Osteoblast (primary cell): ENCODE measurements around the gene CDK17. TPM values are rescaled to one million over a fixed set of nuclear protein-coding genes. Genes with fewer than 3 reads are reported as not detected.
"Not testable (repeated sequence)": the region's sequence is repeated elsewhere in the genome, so short reads cannot be mapped to it uniquely, and the experiment has no call there.

Experiments
- DNase-seq: peaks from one replicate; pipeline ENCODE4 v3.0.0; 2011; ENCODE audit warnings: low spot score, mixed read lengths; ENCODE audit not compliant: insufficient read length; ENCODE audit errors: missing footprints
- H2AFZ ChIP-seq: 2 replicates; pipeline ENCODE4 v1.6.0; 2011; ENCODE audit warnings: mild to moderate bottlenecking, low read length
- H3K27ac ChIP-seq: 2 replicates; pipeline ENCODE4 v1.5.1; 2011; ENCODE audit warnings: mild to moderate bottlenecking, low read depth, low read length, moderate library complexity
- H3K27me3 ChIP-seq: 2 replicates; pipeline ENCODE4 v1.6.0; 2012; ENCODE audit warnings: mild to moderate bottlenecking, control low read depth, inconsistent platforms, low read length, moderate library complexity; ENCODE audit not compliant: insufficient read depth
- H3K36me3 ChIP-seq: 2 replicates; pipeline ENCODE4 v1.5.1; 2011; ENCODE audit warnings: mild to moderate bottlenecking, low read length, control low read depth, moderate library complexity; ENCODE audit not compliant: insufficient read depth
- H3K4me1 ChIP-seq: 2 replicates; pipeline ENCODE4 v1.5.1; 2011; ENCODE audit warnings: mild to moderate bottlenecking, low read length, control low read depth, moderate library complexity; ENCODE audit not compliant: insufficient read depth
- H3K4me2 ChIP-seq: 2 replicates; pipeline ENCODE4 v1.6.0; 2011; ENCODE audit warnings: mild to moderate bottlenecking, low read length; ENCODE audit not compliant: insufficient read depth
- H3K4me3 ChIP-seq: fragments of 200-600 bp; sonication (generic); 3 replicates; pipeline ENCODE4 v1.5.1; 2012; ENCODE audit warnings: mild to moderate bottlenecking, low read length, inconsistent platforms; ENCODE audit not compliant: insufficient read depth
- H3K79me2 ChIP-seq: 2 replicates; pipeline ENCODE4 v1.6.0; 2012; ENCODE audit warnings: mild to moderate bottlenecking, low read length, control low read depth, inconsistent platforms; ENCODE audit not compliant: insufficient read depth
- H3K9me3 ChIP-seq: 2 replicates; pipeline ENCODE4 v1.5.1; 2011; ENCODE audit warnings: low read depth, low read length, control low read depth
- H4K20me1 ChIP-seq: 2 replicates; pipeline ENCODE4 v1.6.0; 2012; ENCODE audit warnings: mild to moderate bottlenecking, low read length, control low read depth; ENCODE audit not compliant: insufficient read depth
- CTCF ChIP-seq: IDR thresholded peaks from 2 replicates; pipeline ENCODE4 v1.5.1; 2011; ENCODE audit warnings: mild to moderate bottlenecking, low read depth, low read length, moderate library complexity; ENCODE audit errors: extremely low read depth
- total RNA-seq: library from RNA; depleted of rRNA; stranded (reverse); fragments of >200 nt; gene quantifications from 2 replicates; pipeline ENCODE4 v1.2.3, GENCODE V29; 2012

CDK17 gene
- total RNA-seq, 1 donor: 68.0 TPM

DNA sequence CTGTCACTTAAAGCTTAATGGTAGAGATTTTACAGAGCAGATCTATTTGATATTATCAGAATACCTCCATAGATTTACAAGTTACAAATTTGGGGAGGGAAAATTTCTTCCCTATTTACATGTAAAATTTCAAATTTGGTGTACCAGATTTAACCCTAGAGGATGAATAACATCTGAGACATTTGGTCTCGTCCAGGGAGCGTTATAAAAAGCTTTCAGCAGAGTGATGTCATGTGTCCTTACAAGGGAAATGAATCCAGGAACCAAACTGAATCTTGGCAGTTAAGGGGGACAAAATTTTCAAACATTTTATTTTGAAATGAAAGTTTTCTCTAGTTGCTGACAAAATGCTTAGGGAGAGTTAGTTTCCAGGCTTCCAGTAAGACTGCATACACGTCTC lies 4.5 kb upstream of the CDK17 start:
- H3K79me2 ChIP-seq: no peaks in the 10 kb centered on the region
- no peak for TF ChIP-seq CTCF
- H3K4me1 ChIP-seq: peaks cover 4% of the 10 kb centered on the region
- no peaks in the 10 kb centered on the region for H4K20me1 ChIP-seq
- H3K4me2 ChIP-seq: no peak overlapping the region
- no peaks in the 10 kb centered on the region for H3K27me3 ChIP-seq
- no peaks in the 10 kb centered on the region for H3K36me3 ChIP-seq
- H3K27ac ChIP-seq: peak overlapping the region; percentile 13
- peak overlapping the region; percentile 42 for H2AFZ ChIP-seq
- H3K4me3 ChIP-seq: no peak overlapping the region
- H3K9me3 ChIP-seq: no peaks in the 10 kb centered on the region
- no peak for DNase-seq

DNA sequence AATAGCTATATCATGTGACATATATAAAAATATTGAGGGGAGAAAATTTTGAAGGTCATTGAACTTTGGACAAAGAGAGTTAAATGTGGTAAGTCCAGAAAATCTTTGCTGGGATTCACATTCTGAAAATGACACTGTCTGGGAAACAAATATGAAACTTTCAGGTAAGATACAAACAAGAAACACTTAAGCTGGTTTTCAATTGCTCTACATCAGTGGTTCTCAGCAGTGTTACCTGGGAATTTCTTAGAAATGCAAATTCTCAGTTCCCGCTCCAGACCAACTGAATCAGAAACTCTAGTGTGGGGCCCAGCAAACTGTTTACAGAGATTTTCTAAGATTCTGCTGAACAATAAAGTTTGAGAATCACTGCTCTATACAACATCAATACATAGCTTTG lies 3.6 kb upstream of the CDK17 start:
- H3K4me2 ChIP-seq: no peak overlapping the region
- H3K9me3 ChIP-seq: no peaks in the 10 kb centered on the region
- H3K4me1 ChIP-seq: peaks cover 4% of the 10 kb centered on the region
- no peaks in the 10 kb centered on the region for H4K20me1 ChIP-seq
- H3K27ac ChIP-seq: no peak overlapping the region
- H3K4me3 ChIP-seq: no peak overlapping the region
- H3K27me3 ChIP-seq: no peaks in the 10 kb centered on the region
- H2AFZ ChIP-seq: no peak overlapping the region
- TF ChIP-seq CTCF: no peak
- H3K36me3 ChIP-seq: no peaks in the 10 kb centered on the region
- peaks cover 8% of the 10 kb centered on the region for H3K79me2 ChIP-seq
- DNase-seq: no peak

DNA sequence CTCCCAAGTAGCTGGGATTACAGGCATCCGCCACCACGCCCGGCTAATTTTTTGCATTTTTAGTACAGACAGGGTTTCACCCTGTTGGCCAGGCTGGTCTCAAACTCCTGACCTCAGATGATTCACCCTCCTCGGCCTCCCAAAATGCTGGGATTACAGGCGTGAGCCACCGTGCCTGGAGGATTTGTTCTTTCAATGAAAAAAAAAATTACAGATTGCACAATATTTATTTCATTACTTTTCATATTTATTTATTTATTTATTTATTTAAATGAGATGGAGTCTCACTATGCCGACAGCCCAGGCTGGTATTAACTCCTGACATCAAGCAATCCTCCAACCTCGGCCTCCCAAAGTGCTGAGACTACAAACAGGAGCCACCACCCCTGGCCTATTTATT lies 2.3 kb upstream of the CDK17 start:
- not testable (repeated sequence) for H3K9me3 ChIP-seq, H3K4me2 ChIP-seq, H2AFZ ChIP-seq, H3K4me1 ChIP-seq, H3K36me3 ChIP-seq, H3K27ac ChIP-seq, H3K27me3 ChIP-seq, H4K20me1 ChIP-seq, H3K4me3 ChIP-seq, DNase-seq
- H3K79me2 ChIP-seq: peaks cover 21% of the 10 kb centered on the region

GRCh38 chr12:96402061-96402460 lies 1.8 kb upstream of the CDK17 start:
- Histone ChIP-seq H4K20me1 (peaks cover 10% of the 10 kb centered on the region), H3K27ac (peak overlapping the region; percentile 94), H3K4me3 (no peak overlapping the region), H2AFZ (no peak overlapping the region), H3K4me2 (peak overlapping the region; percentile 98), H3K4me1 (peaks cover 14% of the 10 kb centered on the region), H3K36me3 (no peaks in the 10 kb centered on the region), H3K79me2 (peaks cover 25% of the 10 kb centered on the region), H3K9me3 (no peaks in the 10 kb centered on the region), H3K27me3 (no peaks in the 10 kb centered on the region)
- no peak for TF ChIP-seq CTCF
- DNase-seq: no peak
